NCI-H2196 treated with DMSO at 0.1 percent for 48 hours (cell line): ENCODE measurements around the gene COA3.
A peak's percentile ranks its signal among the peaks of the same experiment; 100 is the strongest.

Source experiments
- DNase-seq: peaks from one replicate; lab custom pipeline; 2025; ENCODE audit not compliant: unreplicated experiment; lab: John Stamatoyannopoulos, UW

Gene COA3

DNA sequence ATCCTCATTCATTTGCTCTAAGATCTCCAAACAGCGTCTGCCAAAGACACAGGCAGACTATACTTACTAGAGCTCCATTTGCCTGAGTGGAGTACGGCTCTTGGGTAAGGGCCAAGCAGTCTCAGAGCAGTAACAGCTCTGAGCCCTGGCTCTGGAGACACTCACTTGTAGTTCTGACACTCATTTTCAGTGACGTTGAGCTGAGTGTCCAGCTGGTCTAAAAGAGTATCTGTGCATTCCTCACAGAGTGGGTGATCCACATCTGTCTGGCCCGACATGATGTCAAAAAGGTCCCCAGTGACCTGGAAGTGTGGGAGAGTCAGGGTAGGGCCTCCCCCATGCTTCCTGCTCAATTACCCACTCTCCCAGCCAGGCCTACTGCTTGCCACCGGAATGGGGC is 19.9 kb upstream of the COA3 start:
- no peak for DNase-seq

- DNase-seq: no peak
These were observed 19.4 kb upstream of the COA3 start for GRCh38 chr17:42817866-42818265.

DNA sequence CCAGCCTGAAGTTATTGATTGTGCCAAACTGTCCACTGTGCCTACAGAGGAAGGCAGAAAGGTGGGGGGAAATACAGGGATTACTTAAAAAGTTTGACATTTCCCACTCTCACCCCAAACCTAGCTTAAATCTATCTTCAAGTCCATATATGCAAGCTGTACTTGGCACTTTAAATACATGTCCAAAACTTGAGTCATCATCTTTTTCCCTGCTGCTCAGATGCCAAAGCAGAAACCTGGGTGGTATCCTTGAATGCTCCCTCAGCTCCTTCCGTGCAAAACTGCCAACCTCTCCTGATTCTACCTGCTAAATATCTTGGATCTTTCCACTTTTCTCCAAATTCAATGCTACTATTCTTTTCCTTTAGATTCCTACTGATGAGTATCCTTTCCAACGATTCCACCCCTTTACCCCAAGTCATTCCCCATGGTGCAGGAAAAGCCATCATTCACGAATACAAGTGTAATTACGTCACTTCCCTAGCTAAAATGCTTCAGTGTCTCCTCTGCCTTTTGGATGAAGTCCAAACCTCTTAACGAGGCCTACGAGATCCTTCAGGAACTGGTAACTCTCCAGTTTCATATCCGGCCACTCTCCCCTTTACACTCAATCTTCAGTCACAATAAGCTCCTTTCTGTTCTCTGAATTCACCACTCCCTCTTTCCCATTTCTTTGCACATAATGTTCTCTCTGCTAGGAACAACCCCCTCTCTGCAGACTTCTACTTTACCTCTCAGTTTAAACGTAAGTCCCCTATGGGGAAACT is 16.3 kb upstream of the COA3 start:
- peak; percentile 24 for DNase-seq

- DNase-seq: no peak
These were observed 10.7 kb upstream of the COA3 start for GRCh38 chr17:42809250-42809649.

DNA sequence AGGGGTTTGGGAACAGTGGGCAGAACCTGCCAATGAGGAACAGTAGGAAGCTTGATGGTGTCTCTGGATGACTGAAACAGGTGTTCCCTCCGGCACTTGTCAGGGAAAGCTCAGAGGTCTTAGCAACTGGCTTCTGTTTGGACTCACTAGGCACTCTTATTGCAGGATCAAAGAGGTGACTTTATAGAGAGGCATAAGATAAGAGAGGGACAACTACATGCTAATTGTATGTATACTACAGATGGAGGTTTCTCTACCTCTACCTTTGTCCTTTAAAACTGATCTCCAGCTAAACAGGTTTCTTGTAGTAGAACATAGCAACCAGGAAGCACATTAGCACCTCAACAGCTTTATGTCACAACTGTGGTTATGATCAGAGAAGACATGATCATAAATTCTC is 7.7 kb upstream of the COA3 start:
- no peak for DNase-seq

GRCh38 chr17:42804918-42805367 is 6.4 kb upstream of the COA3 start:
- no peak for DNase-seq

DNA sequence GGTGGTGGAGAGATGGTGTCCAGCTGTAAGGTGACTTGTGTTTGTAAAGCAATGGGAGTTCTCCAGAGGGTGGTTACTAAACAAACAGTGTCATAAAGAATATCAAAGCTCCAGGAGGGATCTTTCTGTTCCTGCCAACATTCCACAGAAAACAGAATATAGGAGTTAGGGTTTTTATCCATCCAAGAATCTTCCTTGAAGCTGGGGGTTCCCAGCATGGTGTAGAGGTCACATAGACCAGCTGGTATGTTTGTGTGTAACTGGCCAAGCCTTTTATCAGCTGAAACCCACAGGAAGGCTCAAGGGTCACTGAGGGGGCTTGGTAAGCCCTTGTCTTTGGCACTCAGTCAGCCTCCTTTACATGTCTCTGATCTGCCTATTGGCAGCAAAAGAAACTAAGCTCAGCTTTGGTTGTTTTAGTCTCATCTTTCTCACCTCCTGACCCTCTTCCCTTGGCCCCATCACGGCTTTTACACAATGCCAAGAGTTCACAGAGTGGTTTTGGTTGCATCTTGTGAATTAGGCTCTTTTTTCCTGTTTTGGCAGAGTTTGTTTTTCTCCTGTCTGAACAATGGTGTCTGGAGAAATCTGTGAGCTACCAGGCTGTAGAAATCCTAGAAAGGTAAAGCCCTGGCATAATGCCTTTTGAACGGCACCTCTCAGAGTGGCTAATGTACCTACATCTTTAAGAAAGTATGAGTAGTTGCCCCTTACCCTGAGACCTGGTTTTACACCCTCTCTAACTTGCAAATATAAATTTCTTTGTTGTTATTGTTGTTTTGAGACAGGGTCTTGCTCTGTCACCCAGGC is 4.8 kb upstream of the COA3 start:
- DNase-seq: peak; percentile 10

DNA sequence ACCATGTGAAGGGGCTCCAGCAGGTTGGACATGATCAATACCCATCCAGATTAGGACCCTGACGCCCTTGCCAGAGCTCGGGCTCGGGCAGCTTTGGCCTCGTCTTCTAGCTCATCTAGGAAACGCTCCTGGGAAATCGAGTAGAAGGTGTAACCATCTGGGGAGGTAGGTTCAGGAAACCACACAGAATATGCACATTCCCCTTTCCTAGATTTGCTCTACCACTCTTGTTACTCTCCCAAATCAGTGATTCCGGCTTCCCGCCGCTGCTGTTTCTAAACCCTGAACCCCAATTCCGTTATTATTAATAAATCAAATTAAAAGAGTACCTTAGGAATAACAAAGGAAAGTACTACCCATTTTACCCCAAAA is 507 bp downstream of the COA3 start:
- DNase-seq: no peak

GRCh38 chr17:42797067-42798007 is 1.2 kb downstream of the COA3 start:
- DNase-seq: no peak

- DNase-seq: no peak
These were observed 2.3 kb downstream of the COA3 start for GRCh38 chr17:42796066-42796758.

DNA sequence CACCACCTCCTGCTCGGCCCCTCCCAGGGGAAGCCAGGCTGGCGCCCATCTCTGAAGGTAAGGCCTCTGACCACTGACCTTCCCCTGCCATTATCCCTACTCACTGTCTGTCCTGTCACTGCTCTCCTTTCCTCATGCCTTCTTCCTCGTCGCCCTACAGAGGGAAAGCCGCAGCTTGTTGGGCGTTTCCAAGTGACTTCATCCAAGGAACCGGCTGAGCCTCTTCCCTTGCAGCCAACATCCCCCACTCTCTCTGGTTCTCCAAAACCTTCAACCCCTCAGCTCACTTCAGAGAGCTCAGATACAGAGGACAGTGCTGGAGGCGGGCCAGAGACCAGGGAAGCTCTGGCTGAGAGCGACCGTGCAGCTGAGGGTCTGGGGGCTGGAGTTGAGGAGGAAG is 3.0 kb downstream of the COA3 start:
- DNase-seq: no peak

GRCh38 chr17:42795061-42795460 is 3.4 kb downstream of the COA3 start:
- DNase-seq: no peak

GRCh38 chr17:42792545-42792944 is 6.0 kb downstream of the COA3 start:
- no peak for DNase-seq

GRCh38 chr17:42791948-42792347 is 6.6 kb downstream of the COA3 start:
- DNase-seq: no peak

- DNase-seq: no peak
These were observed 11.2 kb downstream of the COA3 start for GRCh38 chr17:42787266-42787665.

DNA sequence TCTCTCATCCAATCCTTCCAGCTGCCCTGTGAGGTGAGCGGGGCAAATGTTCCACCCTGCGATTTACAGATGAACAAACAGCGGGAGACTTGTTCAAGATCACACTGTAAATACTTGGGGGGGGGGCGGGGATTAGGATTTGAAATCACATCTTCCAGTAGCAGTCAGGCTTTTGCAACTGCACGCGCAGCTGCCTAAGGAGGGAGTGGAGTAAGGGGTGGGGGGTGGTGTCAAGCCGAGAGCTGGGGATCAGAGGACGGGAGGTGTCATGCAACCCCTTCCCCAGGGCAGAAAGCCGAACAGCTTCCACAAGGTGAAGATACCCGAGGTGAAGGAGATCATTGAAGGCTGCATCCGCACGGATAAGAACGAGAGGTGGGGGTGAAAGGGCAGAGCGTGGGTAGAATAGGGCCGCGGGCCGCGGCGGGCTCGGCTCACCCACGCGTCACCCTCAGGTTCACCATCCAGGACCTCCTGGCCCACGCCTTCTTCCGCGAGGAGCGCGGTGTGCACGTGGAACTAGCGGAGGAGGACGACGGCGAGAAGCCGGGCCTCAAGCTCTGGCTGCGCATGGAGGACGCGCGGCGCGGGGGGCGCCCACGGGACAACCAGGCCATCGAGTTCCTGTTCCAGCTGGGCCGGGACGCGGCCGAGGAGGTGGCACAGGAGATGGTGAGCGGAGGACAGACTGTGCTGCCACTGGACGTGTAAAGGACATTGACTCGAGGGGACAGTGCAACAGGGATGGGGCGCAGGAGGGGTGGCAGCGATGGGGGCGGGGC is 13.5 kb downstream of the COA3 start:
- DNase-seq: no peak

GRCh38 chr17:42784409-42784808 is 14.1 kb downstream of the COA3 start:
- DNase-seq: no peak

GRCh38 chr17:42783791-42784138 is 14.7 kb downstream of the COA3 start:
- no peak for DNase-seq

- DNase-seq: no peak
These were observed 15.3 kb downstream of the COA3 start for GRCh38 chr17:42783062-42783790.
